GM18951 (cell line): ENCODE measurements around the gene PLCG1.

Experiments
- POLR2A ChIP-seq: IDR thresholded peaks from 4 replicates; pipeline ENCODE4 v1.6.1; 2011; ENCODE audit warnings: mild to moderate bottlenecking; ENCODE audit not compliant: insufficient read length, insufficient read depth; ENCODE audit errors: extremely low read depth
- in situ Hi-C: fragments of 300-500 bp; cut with MboI; formaldehyde crosslinking; loops from one replicate; pipeline ENCODE4 v1.12.0; 2022; ENCODE audit warnings: low sequenced_read_pairs, mixed read lengths, inconsistent platforms; ENCODE audit not compliant: unreplicated experiment

The PLCG1 gene

GRCh38 chr20:41178495-41178894, 41.2 kb downstream of the PLCG1 start:
- in situ Hi-C loops, result no loop called here
- no peak for TF ChIP-seq POLR2A

- no peak for TF ChIP-seq POLR2A
- in situ Hi-C loops, result no loop called here
These were observed 41.6 kb downstream of the PLCG1 start for GRCh38 chr20:41178904-41179432.

DNA sequence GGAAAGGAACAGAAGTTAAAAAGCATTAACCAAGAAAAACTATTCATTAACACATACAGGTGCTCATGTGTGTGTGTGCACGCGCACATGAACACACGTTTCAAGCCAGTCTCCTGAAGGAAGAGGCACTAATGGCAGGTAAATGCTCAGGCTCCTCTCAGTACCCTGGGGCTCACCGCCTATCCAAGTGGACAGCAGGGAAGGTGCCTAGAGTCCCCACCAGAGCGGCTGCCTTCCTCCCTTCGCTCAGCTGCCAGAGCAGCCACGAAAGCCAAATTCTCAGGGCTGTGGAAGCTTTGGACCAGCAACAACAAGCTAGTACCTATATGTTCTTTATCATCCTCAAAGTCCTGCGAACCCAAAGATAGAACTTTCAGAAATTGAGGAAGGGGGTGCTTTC, 42.6 kb downstream of the PLCG1 start:
- in situ Hi-C loops, result no loop called here
- TF ChIP-seq POLR2A, result no peak

- in situ Hi-C loops, result no loop called here
These were observed 43.4 kb downstream of the PLCG1 start for GRCh38 chr20:41180599-41181333.

GRCh38 chr20:41181567-41181966, 44.2 kb downstream of the PLCG1 start:
- in situ Hi-C loops, result no loop called here

More at GRCh38 chr20:41180599-41181333, 43.4 kb downstream of the PLCG1 start:
- TF ChIP-seq POLR2A, result no peak

GRCh38 chr20:41182296-41183212, 45.2 kb downstream of the PLCG1 start:
- no peak for TF ChIP-seq POLR2A
- in situ Hi-C loops, result no loop called here

More at GRCh38 chr20:41181567-41181966, 44.2 kb downstream of the PLCG1 start:
- no peak for TF ChIP-seq POLR2A

DNA sequence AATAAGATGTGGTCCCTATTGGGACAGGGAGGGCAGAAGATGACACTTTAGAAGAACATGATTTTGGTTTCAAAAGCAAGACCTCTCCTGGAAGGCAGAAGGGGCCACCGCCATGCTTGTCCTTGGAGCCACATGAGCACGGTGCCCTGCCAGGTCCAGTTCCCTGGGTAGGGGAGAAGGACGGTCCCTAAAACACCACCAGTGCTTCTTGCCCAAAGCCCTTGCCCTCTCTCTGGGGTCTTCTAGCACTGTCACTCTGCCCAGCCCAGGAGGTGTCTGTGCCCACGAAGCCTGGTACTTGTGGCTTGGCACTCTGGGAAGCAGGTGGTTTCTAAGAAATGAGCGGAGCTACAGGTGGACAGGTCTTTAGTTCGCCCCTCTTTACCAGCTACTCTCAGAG, 46.0 kb downstream of the PLCG1 start:
- in situ Hi-C loops, result no loop called here
- no peak for TF ChIP-seq POLR2A

- TF ChIP-seq POLR2A, result no peak
- in situ Hi-C loops, result no loop called here
These were observed 46.5 kb downstream of the PLCG1 start for GRCh38 chr20:41183831-41184230.

GRCh38 chr20:41185013-41185757, 47.8 kb downstream of the PLCG1 start:
- TF ChIP-seq POLR2A, result no peak
- in situ Hi-C loops, result no loop called here

DNA sequence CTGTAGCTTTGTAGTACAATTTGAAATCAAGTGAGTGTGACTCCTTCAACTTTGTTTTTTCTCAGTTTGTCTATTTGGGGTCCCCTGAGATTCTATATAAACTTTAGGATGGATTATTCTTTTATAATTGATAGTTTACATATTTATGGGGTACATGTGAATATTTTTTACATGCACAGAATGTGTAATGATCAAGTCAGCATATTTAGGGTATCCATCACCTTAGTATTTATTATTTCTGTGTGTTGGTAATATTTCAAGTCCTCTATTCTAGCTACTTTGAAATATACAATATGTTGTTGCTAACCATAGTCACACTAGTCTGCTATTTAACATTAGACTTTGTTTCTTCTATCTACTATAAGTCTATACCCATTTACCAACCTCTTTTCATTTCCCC, 50.3 kb downstream of the PLCG1 start:
- no peak for TF ChIP-seq POLR2A
- in situ Hi-C loops, result no loop called here

DNA sequence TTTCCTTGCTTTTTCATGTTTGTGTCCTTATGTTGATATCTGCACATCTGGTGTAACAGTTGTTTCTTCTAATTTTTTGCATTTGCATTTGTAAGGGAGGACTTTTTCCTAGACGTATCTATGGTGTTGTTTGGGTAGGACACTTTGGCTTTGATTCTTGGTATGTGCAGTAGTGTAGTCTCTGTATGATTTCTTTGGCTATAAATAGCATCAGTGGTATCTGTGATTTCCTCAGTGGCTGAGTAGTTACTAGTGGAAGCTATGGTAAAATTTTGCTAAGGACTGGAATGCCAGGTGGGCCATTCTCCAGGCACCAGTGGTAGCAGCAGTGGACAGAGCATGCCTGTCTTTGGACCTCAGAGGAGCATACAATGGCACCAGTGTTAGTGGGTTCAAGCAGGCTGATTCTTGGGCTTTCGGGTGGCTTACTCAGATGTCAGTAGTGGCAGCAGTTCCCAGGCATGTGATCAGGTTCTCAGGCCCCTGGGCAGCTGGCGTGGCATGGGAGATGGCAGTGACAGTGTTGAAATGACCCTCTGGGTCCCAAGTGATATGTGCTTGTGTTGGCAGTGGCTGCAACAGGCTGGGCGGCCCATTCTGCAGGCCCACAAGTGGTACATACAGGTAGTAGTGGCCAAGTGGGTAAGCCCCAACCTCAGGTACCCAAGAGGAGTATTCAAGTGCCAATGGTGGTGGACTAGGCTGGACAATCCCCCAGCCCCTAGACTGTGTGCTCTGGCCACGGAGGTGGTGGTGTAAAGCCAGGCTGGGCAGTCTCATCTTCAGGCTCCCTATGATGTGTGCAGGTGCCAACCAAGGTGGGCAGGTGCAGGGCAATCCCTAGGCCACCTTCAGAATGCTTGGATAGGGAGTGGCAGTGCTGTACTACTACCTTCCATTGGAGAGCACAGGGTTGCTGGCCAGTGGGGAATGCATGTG, 54.5 kb downstream of the PLCG1 start:
- TF ChIP-seq POLR2A, result no peak
- in situ Hi-C loops, result no loop called here

DNA sequence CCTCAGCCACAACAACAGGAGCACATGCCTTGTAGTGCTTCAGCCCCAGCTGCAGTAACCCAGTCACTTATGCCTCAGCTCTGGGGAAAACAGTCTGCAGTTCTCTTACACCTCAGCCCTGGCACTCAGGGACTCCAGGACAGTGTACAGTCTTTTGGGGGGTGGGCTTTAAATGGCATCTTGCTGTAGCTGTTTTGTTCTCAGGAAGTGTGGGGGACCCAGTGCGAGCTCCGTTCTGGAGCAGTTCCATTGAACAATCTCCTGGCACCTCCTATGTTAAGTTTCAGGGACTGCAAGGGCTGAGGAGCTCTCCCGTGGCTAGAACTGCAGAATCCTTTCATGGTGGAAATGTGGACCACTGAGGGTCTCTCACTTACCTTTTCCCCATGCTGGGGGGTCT, 55.2 kb downstream of the PLCG1 start:
- in situ Hi-C loops, result no loop called here
- no peak for TF ChIP-seq POLR2A

GRCh38 chr20:41196653-41197225, 59.4 kb downstream of the PLCG1 start:
- in situ Hi-C loops, result no loop called here
- no peak for TF ChIP-seq POLR2A
